ENCODE measurements around the gene SDR42E2. TPM values are rescaled to one million over a fixed set of nuclear protein-coding genes. Genes with fewer than 3 reads are reported as not detected.
"Not testable (repeated sequence)": the region's sequence is repeated elsewhere in the genome, so short reads cannot be mapped to it uniquely, and the experiment has no call there.

The SDR42E2 gene
- polyA plus RNA-seq, 1 donor from 2014 or later = not detected

DNA sequence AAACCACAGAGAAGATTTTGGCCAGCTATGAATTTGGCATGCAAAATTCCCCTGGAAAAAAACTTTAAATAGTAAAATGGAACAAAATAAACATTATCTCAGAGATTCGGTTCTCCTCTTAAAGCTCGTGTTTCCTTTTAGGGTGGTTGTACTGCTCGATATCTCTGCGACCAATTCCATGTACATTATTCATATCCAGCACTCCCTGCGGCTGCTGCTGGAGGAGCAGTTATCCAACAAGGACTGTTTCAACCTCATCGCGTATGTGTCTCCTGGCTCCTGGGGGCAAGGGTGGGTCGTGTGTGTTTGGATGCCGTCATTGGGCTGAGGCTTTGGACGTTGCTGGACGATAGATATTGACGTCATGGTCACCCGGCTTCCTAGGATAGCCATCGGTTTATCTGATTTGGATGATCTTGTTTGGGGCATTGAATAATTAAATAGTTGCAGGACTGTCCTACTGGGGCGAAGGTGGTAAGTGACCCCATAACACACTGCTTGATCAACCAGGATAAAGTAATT lies 36.2 kb upstream of the SDR42E2 start:
- Histone ChIP-seq H3K4me2 (ENCODE audit: low read length) (no peak overlapping the region), H3K27ac (ENCODE audit: low read length) (no peak overlapping the region), H2AFZ (ENCODE audit: low read depth, low read length) (no peak overlapping the region), H4K20me1 (ENCODE audit: insufficient read depth) (no peaks in the 10 kb centered on the region), H3K9ac (ENCODE audit: low read length) (no peak overlapping the region), H3K27me3 (ENCODE audit: insufficient read depth, low read depth, low read length) (no peaks in the 10 kb centered on the region), H3K9me2 (ENCODE audit: insufficient read depth, low read length) (no peaks in the 10 kb centered on the region), H3K4me3 (ENCODE audit: low read length) (no peak overlapping the region), H3K36me3 (ENCODE audit: insufficient read depth, low read length) (no peaks in the 10 kb centered on the region), H3K9me3 (ENCODE audit: low read length) (no peaks in the 10 kb centered on the region), H3K79me2 (replicated peaks; ENCODE audit: insufficient read depth, low read length) (no peaks in the 10 kb centered on the region), H3F3A (ENCODE audit: insufficient read depth, low read length, poor library complexity, severe bottlenecking) (no peaks in the 10 kb centered on the region)
- TF ChIP-seq EZH2 (IDR thresholded peaks at IDR 0.05; ENCODE audit: borderline replicate concordance, insufficient read depth, low read length, poor library complexity, severe bottlenecking) (no peak), MXI1 (conservative IDR thresholded peaks at IDR 0.05; ENCODE audit: poor library complexity, severe bottlenecking) (no peak)

DNA sequence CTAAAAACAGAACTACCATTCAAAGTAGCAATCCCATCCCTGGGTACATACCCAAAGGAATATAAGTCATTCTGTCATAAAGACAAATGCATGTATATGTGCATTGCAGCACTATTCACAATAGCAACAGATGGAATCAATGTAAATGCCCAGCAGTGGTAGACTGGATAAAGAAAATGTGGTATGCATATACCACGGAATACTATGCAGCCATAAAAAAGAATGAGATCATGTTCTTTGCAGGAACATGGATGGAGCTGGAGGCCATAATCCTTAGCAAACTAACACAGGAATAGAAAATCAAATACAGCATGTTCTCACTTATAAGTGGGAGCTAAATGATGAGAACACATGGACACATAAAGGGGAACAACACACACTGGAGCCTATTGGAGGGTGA lies 33.8 kb upstream of the SDR42E2 start:
- H3K79me2 ChIP-seq (replicated peaks; ENCODE audit: insufficient read depth, low read length); H4K20me1 ChIP-seq (ENCODE audit: insufficient read depth); H3K9me2 ChIP-seq (ENCODE audit: insufficient read depth, low read length); H3K36me3 ChIP-seq (ENCODE audit: insufficient read depth, low read length); H3K9ac ChIP-seq (ENCODE audit: low read length); H3K27me3 ChIP-seq (ENCODE audit: insufficient read depth, low read depth, low read length); H2AFZ ChIP-seq (ENCODE audit: low read depth, low read length); H3K27ac ChIP-seq (ENCODE audit: low read length); H3K9me3 ChIP-seq (ENCODE audit: low read length); H3K4me2 ChIP-seq (ENCODE audit: low read length); H3F3A ChIP-seq (ENCODE audit: insufficient read depth, low read length, poor library complexity, severe bottlenecking); H3K4me3 ChIP-seq (ENCODE audit: low read length): not testable (repeated sequence)

DNA sequence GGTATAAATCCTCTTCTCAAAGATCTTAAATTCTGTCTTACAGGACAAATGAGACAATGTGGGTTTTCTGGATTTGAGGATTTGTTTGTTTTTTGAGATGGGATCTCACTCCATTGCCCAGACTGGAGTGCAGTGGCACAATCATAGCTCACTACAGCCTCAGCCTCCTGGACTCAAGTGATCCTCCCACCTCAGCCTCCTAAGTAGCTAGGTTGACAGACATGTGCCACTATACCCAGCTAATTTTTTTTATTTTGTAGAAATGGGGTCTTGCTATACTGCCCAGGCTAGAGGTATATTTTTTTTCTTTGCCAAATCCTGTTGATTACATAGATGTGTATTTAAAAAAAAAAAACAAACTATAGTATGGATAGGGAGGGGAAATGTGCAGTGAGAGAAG lies 31.8 kb upstream of the SDR42E2 start:
- H4K20me1 ChIP-seq (ENCODE audit: insufficient read depth) = no peaks in the 10 kb centered on the region
- no peaks in the 10 kb centered on the region for H3K9me2 ChIP-seq (ENCODE audit: insufficient read depth, low read length)
- H3K9me3 ChIP-seq (ENCODE audit: low read length) = no peaks in the 10 kb centered on the region
- no peaks in the 10 kb centered on the region for H3K79me2 ChIP-seq (replicated peaks; ENCODE audit: insufficient read depth, low read length)
- no peaks in the 10 kb centered on the region for H3K36me3 ChIP-seq (ENCODE audit: insufficient read depth, low read length)
- H3K27ac ChIP-seq (ENCODE audit: low read length) = no peak overlapping the region
- no peak for TF ChIP-seq EZH2 (IDR thresholded peaks at IDR 0.05; ENCODE audit: borderline replicate concordance, insufficient read depth, low read length, poor library complexity, severe bottlenecking)
- TF ChIP-seq TAF1 (IDR thresholded peaks at IDR 0.05; ENCODE audit: low read depth) = no peak
- TF ChIP-seq, protein P1, sequence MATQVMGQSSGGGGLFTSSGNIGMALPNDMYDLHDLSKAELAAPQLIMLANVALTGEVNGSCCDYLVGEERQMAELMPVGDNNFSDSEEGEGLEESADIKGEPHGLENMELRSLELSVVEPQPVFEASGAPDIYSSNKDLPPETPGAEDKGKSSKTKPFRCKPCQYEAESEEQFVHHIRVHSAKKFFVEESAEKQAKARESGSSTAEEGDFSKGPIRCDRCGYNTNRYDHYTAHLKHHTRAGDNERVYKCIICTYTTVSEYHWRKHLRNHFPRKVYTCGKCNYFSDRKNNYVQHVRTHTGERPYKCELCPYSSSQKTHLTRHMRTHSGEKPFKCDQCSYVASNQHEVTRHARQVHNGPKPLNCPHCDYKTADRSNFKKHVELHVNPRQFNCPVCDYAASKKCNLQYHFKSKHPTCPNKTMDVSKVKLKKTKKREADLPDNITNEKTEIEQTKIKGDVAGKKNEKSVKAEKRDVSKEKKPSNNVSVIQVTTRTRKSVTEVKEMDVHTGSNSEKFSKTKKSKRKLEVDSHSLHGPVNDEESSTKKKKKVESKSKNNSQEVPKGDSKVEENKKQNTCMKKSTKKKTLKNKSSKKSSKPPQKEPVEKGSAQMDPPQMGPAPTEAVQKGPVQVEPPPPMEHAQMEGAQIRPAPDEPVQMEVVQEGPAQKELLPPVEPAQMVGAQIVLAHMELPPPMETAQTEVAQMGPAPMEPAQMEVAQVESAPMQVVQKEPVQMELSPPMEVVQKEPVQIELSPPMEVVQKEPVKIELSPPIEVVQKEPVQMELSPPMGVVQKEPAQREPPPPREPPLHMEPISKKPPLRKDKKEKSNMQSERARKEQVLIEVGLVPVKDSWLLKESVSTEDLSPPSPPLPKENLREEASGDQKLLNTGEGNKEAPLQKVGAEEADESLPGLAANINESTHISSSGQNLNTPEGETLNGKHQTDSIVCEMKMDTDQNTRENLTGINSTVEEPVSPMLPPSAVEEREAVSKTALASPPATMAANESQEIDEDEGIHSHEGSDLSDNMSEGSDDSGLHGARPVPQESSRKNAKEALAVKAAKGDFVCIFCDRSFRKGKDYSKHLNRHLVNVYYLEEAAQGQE (IDR thresholded peaks at IDR 0.05; ENCODE audit: borderline replicate concordance) = no peak
- TF ChIP-seq RAD21 (conservative IDR thresholded peaks at IDR 0.05) = no peak
- no peak for TF ChIP-seq EP300 (conservative IDR thresholded peaks at IDR 0.05; ENCODE audit: poor library complexity, severe bottlenecking)
- TF ChIP-seq POLR2AphosphoS5 (IDR thresholded peaks at IDR 0.05) = no peak
- no peak for TF ChIP-seq SMC3 (conservative IDR thresholded peaks at IDR 0.05; ENCODE audit: poor library complexity)
- TF ChIP-seq, protein P2, sequence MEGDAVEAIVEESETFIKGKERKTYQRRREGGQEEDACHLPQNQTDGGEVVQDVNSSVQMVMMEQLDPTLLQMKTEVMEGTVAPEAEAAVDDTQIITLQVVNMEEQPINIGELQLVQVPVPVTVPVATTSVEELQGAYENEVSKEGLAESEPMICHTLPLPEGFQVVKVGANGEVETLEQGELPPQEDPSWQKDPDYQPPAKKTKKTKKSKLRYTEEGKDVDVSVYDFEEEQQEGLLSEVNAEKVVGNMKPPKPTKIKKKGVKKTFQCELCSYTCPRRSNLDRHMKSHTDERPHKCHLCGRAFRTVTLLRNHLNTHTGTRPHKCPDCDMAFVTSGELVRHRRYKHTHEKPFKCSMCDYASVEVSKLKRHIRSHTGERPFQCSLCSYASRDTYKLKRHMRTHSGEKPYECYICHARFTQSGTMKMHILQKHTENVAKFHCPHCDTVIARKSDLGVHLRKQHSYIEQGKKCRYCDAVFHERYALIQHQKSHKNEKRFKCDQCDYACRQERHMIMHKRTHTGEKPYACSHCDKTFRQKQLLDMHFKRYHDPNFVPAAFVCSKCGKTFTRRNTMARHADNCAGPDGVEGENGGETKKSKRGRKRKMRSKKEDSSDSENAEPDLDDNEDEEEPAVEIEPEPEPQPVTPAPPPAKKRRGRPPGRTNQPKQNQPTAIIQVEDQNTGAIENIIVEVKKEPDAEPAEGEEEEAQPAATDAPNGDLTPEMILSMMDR (IDR thresholded peaks at IDR 0.05; ENCODE audit: poor library complexity, severe bottlenecking) = no peak
- no peak for TF ChIP-seq MXI1 (conservative IDR thresholded peaks at IDR 0.05; ENCODE audit: poor library complexity, severe bottlenecking)
- no peak overlapping the region for H3K4me2 ChIP-seq (ENCODE audit: low read length)
- no peaks in the 10 kb centered on the region for H3K27me3 ChIP-seq (ENCODE audit: insufficient read depth, low read depth, low read length)
- H3K9ac ChIP-seq (ENCODE audit: low read length) = no peak overlapping the region
- H2AFZ ChIP-seq (ENCODE audit: low read depth, low read length) = no peak overlapping the region
- H3K4me3 ChIP-seq (ENCODE audit: low read length) = no peak overlapping the region
- H3F3A ChIP-seq (ENCODE audit: insufficient read depth, low read length, poor library complexity, severe bottlenecking) = no peaks in the 10 kb centered on the region

Data from neural cell (in vitro differentiated cells).